Epithelial cell of proximal tubule (primary cell): ENCODE measurements around the gene INPP5D. TPM values are rescaled to one million over a fixed set of nuclear protein-coding genes. Genes with fewer than 3 reads are reported as not detected.

Experiments used
- DNase-seq: peaks from one replicate; pipeline ENCODE4 v3.0.0-alpha.2; 2011; ENCODE audit warnings: low read depth
- H3K4me3 ChIP-seq: 2 replicates; pipeline ENCODE4 v1.5.1; 2011; ENCODE audit warnings: low read depth, mild to moderate bottlenecking, low read length
- total RNA-seq: library from RNA; depleted of rRNA; stranded (reverse); fragments of >200 nt; gene quantifications from 2 replicates; pipeline ENCODE4 v1.2.3, GENCODE V29; 2015
- TF ChIP-seq, protein P1 (sequence below): conservative IDR thresholded peaks from 2 replicates; pipeline ENCODE4 v1.5.1; 2012; ENCODE audit warnings: low read depth, mild to moderate bottlenecking, low read length

The INPP5D gene
- total RNA-seq, 1 donor from 2014 or later: 1.8 TPM

DNA sequence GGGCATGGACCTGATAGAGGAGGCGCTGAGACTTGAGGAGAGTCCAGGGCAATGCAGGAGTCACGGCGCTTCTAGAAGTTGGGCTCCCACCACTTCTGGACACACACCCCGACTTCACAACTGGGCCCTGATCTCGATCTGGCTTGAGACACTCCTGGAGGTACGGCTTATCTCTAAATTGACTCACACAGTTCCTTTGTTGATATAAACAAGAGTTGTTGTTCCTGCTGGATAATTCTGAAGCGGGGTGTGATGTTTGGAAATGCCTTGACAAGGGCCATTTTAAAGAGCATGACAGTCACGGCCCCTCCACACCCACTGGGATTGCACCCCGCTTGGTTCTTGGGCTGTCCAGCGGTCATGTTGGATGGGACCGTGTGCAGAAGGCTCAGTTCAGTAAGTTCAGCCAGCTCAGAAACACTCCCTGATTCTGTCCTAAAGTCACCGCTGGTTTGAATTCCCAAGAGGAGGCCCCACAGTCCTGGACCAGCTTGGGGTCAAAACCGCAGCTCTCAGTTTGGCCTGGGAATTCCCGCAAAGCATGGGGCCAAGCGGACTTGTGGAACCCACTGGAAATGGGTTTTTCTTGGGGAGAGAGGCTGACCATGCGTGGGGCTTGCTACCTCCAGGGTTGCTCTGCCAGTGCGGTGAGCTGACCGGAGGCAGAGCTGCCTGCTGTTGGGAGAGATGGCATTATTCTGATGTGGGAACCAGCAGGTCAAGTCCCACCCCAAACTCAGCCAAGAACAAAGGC is 37.0 kb upstream of the INPP5D start:
- no peak overlapping the region for H3K4me3 ChIP-seq
- no peak for DNase-seq
- TF ChIP-seq, protein P1, sequence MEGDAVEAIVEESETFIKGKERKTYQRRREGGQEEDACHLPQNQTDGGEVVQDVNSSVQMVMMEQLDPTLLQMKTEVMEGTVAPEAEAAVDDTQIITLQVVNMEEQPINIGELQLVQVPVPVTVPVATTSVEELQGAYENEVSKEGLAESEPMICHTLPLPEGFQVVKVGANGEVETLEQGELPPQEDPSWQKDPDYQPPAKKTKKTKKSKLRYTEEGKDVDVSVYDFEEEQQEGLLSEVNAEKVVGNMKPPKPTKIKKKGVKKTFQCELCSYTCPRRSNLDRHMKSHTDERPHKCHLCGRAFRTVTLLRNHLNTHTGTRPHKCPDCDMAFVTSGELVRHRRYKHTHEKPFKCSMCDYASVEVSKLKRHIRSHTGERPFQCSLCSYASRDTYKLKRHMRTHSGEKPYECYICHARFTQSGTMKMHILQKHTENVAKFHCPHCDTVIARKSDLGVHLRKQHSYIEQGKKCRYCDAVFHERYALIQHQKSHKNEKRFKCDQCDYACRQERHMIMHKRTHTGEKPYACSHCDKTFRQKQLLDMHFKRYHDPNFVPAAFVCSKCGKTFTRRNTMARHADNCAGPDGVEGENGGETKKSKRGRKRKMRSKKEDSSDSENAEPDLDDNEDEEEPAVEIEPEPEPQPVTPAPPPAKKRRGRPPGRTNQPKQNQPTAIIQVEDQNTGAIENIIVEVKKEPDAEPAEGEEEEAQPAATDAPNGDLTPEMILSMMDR: no peak

DNA sequence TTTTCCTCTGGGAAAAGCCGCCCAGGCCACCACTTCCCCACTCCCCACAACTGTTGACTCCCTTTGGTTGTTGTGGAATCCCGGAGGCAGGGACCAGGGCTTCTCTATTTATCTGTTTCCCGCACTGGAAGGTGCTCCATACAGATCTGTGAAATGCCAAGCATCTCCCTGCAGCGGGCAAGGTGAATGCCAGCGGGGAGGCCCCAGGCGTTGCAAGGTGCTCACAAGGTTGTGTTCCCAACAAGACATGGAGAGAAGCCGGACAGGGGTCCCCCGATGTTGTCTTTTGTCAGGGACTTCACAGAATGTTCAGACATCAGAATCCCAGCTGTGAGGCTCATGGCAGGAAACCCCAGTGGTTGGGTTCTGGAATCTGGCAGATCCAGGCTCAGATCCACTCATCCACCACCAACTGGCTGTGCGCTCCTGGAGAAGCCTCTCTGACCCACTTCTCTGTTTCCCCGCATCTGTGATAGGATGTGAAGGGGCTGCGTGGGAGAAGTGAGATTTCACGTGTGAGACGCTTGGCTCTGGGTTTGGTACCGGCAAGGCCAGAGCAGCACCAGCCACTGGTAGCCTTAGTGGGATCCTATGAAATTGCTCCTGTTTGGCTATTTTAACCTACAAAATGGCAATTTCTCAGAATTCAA is 36.3 kb upstream of the INPP5D start:
- no peak overlapping the region for H3K4me3 ChIP-seq
- TF ChIP-seq, protein P1: no peak
- DNase-seq: no peak

DNA sequence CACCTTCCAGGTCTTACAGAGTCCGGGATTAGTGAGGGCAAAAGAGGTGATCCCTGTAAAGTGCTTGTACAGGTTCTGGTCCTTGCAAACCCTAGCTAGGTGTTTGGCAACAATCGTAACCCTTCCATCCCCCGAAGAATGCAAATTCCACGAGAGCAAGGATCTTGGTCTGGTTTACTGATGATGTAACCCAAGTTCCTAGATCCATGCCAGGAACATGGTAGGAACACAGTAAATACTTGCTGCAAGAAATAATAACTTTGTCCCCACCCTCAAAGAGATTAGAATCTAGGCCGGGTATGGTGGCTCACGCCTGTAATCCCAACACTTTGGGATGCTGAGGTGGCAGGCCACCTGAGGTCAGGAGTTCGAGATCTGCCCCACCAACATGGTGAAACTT is 34.4 kb upstream of the INPP5D start:
- TF ChIP-seq, protein P1: no peak
- no peak overlapping the region for H3K4me3 ChIP-seq
- DNase-seq: no peak

DNA sequence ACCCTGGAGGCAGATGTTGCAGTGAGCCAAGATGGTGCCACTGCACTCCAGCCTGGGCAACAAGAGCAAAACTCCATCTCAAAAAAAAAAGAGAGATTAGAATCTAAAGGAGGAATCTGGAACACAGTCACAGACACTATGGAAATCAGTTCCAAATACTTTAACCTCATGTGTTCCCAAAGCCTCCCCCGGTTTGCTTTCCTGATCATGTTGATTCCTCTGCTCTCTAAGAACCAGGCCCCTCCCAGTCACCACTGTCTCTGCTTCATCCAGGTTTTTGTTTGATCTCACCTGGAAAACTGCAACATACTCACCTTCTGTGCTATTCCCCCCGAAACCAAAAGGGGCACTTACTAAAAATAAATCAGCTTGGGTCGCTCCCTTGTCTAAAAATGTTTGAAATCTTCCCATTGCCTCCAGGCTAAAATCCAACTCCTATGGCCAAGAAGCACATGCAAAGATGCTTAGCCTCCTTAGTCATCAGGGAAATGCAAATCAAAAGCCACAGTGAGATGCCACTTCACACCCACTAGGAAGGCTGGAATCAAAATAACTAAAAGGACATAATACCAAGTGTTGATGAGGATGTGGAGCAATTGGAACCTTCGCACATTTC is 33.8 kb upstream of the INPP5D start:
- H3K4me3 ChIP-seq: no peak overlapping the region
- peak; percentile 37 for DNase-seq
- TF ChIP-seq, protein P1: no peak

DNA sequence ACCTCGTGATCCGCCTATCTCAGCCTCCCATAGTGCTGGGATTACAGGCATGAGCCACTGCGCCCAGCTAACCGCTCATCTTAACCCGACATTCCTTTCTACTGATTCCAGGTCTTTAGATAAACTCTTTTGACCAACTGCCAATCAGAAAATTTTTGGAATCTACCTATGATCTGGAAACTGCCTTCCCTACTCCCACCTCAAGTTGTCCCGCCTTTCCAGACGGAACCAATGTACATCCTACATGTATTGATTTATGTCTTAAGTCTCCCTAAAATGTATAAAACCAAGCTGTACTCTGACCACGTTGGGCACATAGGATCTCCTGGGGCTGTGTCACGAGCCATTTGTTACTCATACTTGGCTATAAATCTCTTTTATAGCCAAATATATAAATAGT is 30.8 kb upstream of the INPP5D start:
- no peak overlapping the region for H3K4me3 ChIP-seq
- TF ChIP-seq, protein P1: no peak
- DNase-seq: no peak

DNA sequence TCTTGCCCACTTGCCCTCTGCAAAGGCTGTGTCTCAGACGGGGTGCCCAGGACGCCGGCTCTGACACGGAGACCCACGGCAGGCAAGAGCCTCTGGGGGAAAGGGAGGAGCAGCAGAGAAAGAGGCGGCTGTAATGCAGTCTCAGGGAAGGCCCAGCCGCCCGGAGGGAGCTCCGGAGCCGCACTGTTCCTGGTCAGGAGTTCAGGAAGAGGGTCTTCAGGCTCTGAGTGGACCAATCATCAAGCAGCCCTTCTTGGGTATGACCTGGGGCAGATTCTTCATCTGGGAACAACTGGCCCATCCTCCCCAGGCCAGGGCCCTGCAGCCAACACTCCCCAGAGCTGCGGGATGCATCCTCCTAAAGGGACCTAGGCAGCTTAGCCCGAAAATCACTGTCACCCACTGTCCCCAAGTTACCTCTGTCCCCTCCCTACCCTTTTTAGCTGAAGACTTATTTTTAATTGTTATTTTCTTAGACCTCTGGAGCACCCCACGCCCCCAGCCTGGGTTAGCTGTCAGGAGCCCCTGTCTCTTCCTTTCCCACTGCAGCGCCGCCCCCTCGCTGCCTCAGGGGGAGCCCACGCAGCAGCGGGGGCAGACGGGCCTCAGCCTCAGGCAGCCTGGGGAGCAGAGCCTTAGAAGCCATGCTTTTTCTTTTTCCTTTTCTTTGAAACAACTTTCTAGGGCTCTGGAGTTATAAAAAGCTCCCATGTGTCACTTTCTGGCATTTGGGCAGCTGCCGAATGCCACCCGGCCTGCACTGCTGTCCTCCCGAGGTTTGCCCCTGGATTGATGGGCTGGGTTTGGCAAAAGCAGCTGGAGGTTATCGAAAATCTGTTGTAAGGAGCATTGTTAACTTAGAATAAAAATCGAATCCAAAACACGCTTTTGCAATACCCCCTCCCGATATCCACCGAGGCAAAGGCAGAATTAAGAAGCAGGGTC is 28.3 kb upstream of the INPP5D start:
- TF ChIP-seq, protein P1: no peak
- DNase-seq: no peak
- H3K4me3 ChIP-seq: no peak overlapping the region
